Lower lobe of right lung (tissue), 2 donors: Measurements from ENCODE around the gene ZC3H7B. TPM values are rescaled to one million over a fixed set of nuclear protein-coding genes. Genes with fewer than 3 reads are reported as not detected.

Experiments
- ATAC-seq, 2 donors: fragments of 200-7000 bp; cut with Tn5 transposase; one replicate each; pipeline ENCODE4 v1.9.1; 2020 to 2022; ENCODE audit warnings: mild to moderate bottlenecking in 2 of 2, moderate library complexity in 2 of 2
- DNase-seq: peaks from one replicate; pipeline ENCODE4 v3.0.0-alpha.2; 2020
- H3K27ac ChIP-seq: fragments of 200-600 bp; one replicate; pipeline ENCODE4 v1.8.0; 2022
- H3K27me3 ChIP-seq: fragments of 200-600 bp; one replicate; pipeline ENCODE4 v1.8.0; 2022; ENCODE audit warnings: low read depth
- H3K36me3 ChIP-seq: fragments of 200-600 bp; one replicate; pipeline ENCODE4 v1.8.0; 2022; ENCODE audit warnings: mild to moderate bottlenecking
- H3K4me1 ChIP-seq: fragments of 200-600 bp; one replicate; pipeline ENCODE4 v1.8.0; 2022
- H3K4me3 ChIP-seq: fragments of 200-600 bp; one replicate; pipeline ENCODE4 v1.8.0; 2022; ENCODE audit warnings: mild to moderate bottlenecking
- H3K9me3 ChIP-seq: fragments of 200-600 bp; one replicate; pipeline ENCODE4 v1.8.0; 2022
- CTCF ChIP-seq: fragments of 200-600 bp; IDR thresholded peaks from one replicate; pipeline ENCODE4 v1.8.0; 2022; ENCODE audit warnings: antibody characterized with exemption, mild to moderate bottlenecking
- intact Hi-C: fragments of 100-400 bp; cut with DNase I; formaldehyde crosslinking; loops from one replicate; pipeline ENCODE4 v1.11.0; 2022
- total RNA-seq: library from RNA; stranded (reverse); fragmentation: NEBNext Ultra II Directional; extraction: Animal tissue kit (Norgen Biotek cat#: 25700); gene quantifications from one replicate; pipeline ENCODE4 v1.2.1, GENCODE V29; 2021
- donor health status: DM: no; HTN: yes; CAD: no; lungs with severe emphysema.

Gene ZC3H7B
- total RNA-seq, 1 donor from 2014 or later: 63.1 TPM

DNA sequence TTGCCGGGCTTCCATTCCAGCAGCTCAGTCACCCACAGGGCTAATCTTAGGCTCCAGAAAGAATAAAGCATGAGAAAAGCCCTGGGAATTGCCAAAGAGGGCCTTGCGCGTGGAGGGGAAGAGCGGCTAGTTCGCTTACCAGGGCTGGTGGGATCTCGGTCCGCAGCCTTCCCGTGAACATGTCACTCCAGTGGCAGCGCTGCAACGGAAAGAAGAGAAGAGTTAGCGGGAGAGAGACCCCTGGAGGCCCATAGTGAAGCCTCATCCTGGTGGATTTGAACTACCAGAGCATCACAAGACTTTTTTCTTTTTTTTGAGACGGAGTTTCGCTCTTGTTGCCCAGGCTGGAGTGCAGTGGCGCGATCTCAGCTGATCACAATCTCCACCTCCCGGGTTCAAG lies 33.4 kb upstream of the ZC3H7B start:
- no peak for ATAC-seq
- no peak for TF ChIP-seq CTCF
- Histone ChIP-seq H3K27ac (no peak overlapping the region), H3K4me1 (no peaks in the 10 kb centered on the region), H3K36me3 (peaks cover 97% of the 10 kb centered on the region), H3K27me3 (no peaks in the 10 kb centered on the region), H3K4me3 (no peak overlapping the region), H3K9me3 (no peaks in the 10 kb centered on the region)
- no peak for DNase-seq
- intact Hi-C loops: no loop called here

GRCh38 chr22:41271787-41272186 lies 29.5 kb upstream of the ZC3H7B start:
- no peaks in the 10 kb centered on the region for H3K4me1 ChIP-seq
- H3K4me3 ChIP-seq: no peak overlapping the region
- H3K27me3 ChIP-seq: no peaks in the 10 kb centered on the region
- peak in 1 of 2 donors; percentile 16 for ATAC-seq
- intact Hi-C loops: no loop called here
- no peak overlapping the region for H3K27ac ChIP-seq
- peaks cover 100% of the 10 kb centered on the region for H3K36me3 ChIP-seq
- TF ChIP-seq CTCF: no peak
- H3K9me3 ChIP-seq: no peaks in the 10 kb centered on the region
- no peak for DNase-seq

GRCh38 chr22:41273128-41273527 lies 28.2 kb upstream of the ZC3H7B start:
- Histone ChIP-seq H3K9me3 (no peaks in the 10 kb centered on the region), H3K27ac (no peak overlapping the region), H3K4me3 (no peak overlapping the region), H3K36me3 (peaks cover 99% of the 10 kb centered on the region), H3K27me3 (no peaks in the 10 kb centered on the region), H3K4me1 (no peaks in the 10 kb centered on the region)
- DNase-seq (no peak), ATAC-seq (no peak)
- intact Hi-C loops: no loop called here
- TF ChIP-seq CTCF: no peak

DNA sequence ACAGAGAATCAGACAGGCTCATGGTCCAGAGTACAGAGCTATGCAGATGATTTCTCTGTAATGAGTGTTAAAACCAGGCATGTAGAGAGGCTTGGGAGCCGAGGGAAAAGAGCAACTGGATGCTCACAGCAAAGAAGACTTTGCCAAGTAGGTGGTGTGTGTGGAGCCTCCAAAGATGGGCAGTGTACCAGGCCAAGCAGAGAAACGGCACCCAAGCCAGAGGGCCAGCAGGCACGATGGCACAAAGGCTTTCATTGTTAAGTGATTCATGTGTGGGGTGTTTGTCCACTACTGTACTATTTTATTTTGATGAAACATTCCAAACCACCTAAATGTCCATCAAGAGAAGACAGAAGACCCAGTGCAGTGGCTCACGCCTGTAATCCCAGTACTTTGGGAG lies 26.5 kb upstream of the ZC3H7B start:
- ATAC-seq: no peak
- peaks cover 99% of the 10 kb centered on the region for H3K36me3 ChIP-seq

GRCh38 chr22:41280065-41280464 lies 21.3 kb upstream of the ZC3H7B start:
- Histone ChIP-seq H3K4me3 (no peak overlapping the region), H3K4me1 (peaks cover 6% of the 10 kb centered on the region), H3K36me3 (peaks cover 93% of the 10 kb centered on the region), H3K27me3 (no peaks in the 10 kb centered on the region), H3K27ac (no peak overlapping the region), H3K9me3 (no peaks in the 10 kb centered on the region)
- DNase-seq: no peak
- intact Hi-C loops: no loop called here
- no peak for TF ChIP-seq CTCF
- ATAC-seq: no peak

More for the DNA sequence above, 26.5 kb upstream of the ZC3H7B start:
- intact Hi-C loops: no loop called here
- Histone ChIP-seq H3K4me1 (no peaks in the 10 kb centered on the region), H3K27me3 (no peaks in the 10 kb centered on the region), H3K9me3 (no peaks in the 10 kb centered on the region), H3K4me3 (no peak overlapping the region), H3K27ac (no peak overlapping the region)
- no peak for DNase-seq
- TF ChIP-seq CTCF: no peak

DNA sequence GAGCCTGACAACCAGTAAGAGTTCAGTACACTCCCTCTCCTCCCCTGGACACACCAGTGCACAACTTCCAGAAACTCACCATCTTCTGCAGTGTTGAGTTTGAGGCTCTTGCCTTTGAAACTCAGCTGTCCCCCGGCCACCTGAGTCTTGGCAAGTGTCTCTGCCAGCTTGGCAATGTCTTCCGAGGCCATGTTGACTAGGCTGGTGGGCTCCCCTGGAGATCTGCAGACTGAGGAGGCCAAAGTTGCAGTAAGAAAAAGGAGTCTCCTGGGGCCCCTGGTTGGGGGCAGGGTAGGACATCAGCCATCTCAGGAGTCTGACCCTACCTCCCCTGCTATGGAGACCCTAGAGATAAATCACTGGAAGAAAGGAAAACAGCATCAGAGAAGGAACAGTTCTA lies 20.5 kb upstream of the ZC3H7B start:
- DNase-seq (no peak), ATAC-seq (no peak)
- H3K36me3 ChIP-seq: peaks cover 85% of the 10 kb centered on the region
- no peaks in the 10 kb centered on the region for H3K9me3 ChIP-seq
- intact Hi-C loops: no loop called here
- no peaks in the 10 kb centered on the region for H3K27me3 ChIP-seq
- no peak overlapping the region for H3K4me3 ChIP-seq
- no peak for TF ChIP-seq CTCF
- peaks cover 10% of the 10 kb centered on the region for H3K4me1 ChIP-seq
- H3K27ac ChIP-seq: no peak overlapping the region
